ENCODE measurements around the gene ADSL. TPM values are rescaled to one million over a fixed set of nuclear protein-coding genes. Genes with fewer than 3 reads are reported as not detected.

The ADSL gene
- total and polyA plus RNA-seq, 2 donors (not counting 1 experiment from before 2014, with no cell fraction given): 61.0 to 63.8 TPM

DNA sequence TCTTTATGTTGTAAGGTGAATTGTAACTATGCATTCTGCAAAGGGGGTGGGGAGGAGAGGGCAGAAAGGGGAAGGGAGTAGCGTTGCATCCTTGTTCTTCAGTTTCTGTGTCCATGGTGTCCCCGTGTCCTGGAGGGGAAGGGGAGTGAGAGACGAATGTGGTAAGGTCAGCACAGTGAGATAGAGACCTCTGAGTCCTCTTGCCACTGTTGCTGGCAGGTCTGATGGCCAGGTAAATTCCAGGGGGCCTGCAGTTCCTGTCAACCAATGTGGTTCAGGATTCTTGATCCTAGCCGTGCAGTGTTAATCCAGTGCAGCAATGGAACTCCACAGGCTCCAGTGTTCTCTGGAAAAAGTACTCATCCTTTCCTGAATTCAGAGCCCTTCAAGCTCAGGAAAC, 14.6 kb upstream of the ADSL start:
- Histone ChIP-seq H3K27ac (ENCODE audit: low read length in 2 of 2) (no peak overlapping the region), H3K79me2 (ENCODE audit: control insufficient read depth, insufficient read depth, low read length) (no peaks in the 10 kb centered on the region), H3K9me3 (ENCODE audit: control extremely low read depth in 1 of 3, control insufficient read depth in 2 of 3, insufficient read depth in 1 of 3, low read length in 2 of 3) (no peaks in the 10 kb centered on the region), H3K9ac (ENCODE audit: low read length) (no peak overlapping the region), H3K4me2 (replicated peaks; ENCODE audit: low read depth, low read length, poor library complexity, severe bottlenecking) (no peak overlapping the region), H3K36me3 (replicated peaks in 1 of 2; ENCODE audit: control extremely low read depth in 1 of 2, control insufficient read depth in 1 of 2, extremely low read depth in 1 of 2, insufficient read depth in 2 of 2, low read length in 1 of 2) (peaks cover 0 to 35% of the 10 kb centered on the region in 2 experiments), H4K20me1 (ENCODE audit: control insufficient read depth, insufficient read depth, low read length, poor library complexity, severe bottlenecking) (no peaks in the 10 kb centered on the region), H3K4me1 (ENCODE audit: control insufficient read depth in 2 of 2, insufficient read depth in 2 of 2, low read length in 2 of 2) (peaks cover 21 to 22% of the 10 kb centered on the region in 2 donors), H2AFZ (ENCODE audit: insufficient read depth, low read depth, low read length, poor library complexity, severe bottlenecking) (no peak overlapping the region), H3K27me3 (replicated peaks in 1 of 4; ENCODE audit: control extremely low read depth in 1 of 4, control insufficient read depth in 3 of 4, insufficient read depth in 4 of 4, low read length in 3 of 4) (no peaks in the 10 kb centered on the region), H3K4me3 (ENCODE audit: control extremely low read depth in 1 of 5, extremely low read depth in 1 of 5, insufficient read depth in 1 of 5, low read depth in 2 of 5, low read length in 4 of 5) (no peak overlapping the region)
- Mint-ChIP-seq H3K9me3 (ENCODE audit: insufficient read depth) (no peaks in the 10 kb centered on the region), H3K27me3 (no peaks in the 10 kb centered on the region), H3K4me1 (peaks cover 29% of the 10 kb centered on the region), H3K27ac (peak overlapping the region; percentile 47), H3K4me3 (no peak overlapping the region)
- intact Hi-C loops (cut with micrococcal nuclease): no loop called here
- ChIA-PET POLR2A (no interaction called here), CTCF (no interaction called here)
- WGBS (ENCODE audit: insufficient coverage): 88% methylated on average over 4 of the region's 4 CpGs
- no peak for TF ChIP-seq EZH2 (IDR thresholded peaks at IDR 0.05; ENCODE audit: borderline replicate concordance, insufficient read depth, low read depth, low read length, poor library complexity, severe bottlenecking)
- TF ChIP-seq, protein P1, sequence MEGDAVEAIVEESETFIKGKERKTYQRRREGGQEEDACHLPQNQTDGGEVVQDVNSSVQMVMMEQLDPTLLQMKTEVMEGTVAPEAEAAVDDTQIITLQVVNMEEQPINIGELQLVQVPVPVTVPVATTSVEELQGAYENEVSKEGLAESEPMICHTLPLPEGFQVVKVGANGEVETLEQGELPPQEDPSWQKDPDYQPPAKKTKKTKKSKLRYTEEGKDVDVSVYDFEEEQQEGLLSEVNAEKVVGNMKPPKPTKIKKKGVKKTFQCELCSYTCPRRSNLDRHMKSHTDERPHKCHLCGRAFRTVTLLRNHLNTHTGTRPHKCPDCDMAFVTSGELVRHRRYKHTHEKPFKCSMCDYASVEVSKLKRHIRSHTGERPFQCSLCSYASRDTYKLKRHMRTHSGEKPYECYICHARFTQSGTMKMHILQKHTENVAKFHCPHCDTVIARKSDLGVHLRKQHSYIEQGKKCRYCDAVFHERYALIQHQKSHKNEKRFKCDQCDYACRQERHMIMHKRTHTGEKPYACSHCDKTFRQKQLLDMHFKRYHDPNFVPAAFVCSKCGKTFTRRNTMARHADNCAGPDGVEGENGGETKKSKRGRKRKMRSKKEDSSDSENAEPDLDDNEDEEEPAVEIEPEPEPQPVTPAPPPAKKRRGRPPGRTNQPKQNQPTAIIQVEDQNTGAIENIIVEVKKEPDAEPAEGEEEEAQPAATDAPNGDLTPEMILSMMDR (IDR thresholded peaks at IDR 0.05): no peak
- DNase-seq (no peak), ATAC-seq (ENCODE audit: low read depth) (no peak)

DNA sequence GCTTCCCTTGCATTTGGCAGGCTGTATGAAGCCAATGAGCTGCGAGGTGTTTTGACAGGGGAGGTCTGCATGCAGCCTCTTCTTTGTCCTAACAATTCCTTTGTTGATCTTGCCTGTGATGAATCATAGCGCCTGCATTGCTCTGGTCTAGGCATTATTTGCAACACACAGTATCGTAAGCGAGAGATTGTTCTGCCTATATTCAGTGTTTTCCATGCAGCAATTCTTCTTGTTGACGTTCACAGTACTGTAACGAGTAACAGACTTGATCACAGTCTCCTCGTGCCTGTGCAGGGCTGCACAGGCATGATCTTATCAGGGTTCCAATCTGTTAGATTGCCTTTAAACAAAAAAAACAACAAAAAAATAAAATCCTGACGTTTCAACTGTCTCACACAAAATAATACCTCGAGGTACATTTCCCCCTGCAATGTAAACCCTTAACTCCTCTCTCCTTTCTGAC, 13.9 kb upstream of the ADSL start:
- Histone ChIP-seq H4K20me1 (ENCODE audit: control insufficient read depth, insufficient read depth, low read length, poor library complexity, severe bottlenecking) (no peaks in the 10 kb centered on the region), H3K9me3 (ENCODE audit: control extremely low read depth in 1 of 3, control insufficient read depth in 2 of 3, insufficient read depth in 1 of 3, low read length in 2 of 3) (no peaks in the 10 kb centered on the region), H3K36me3 (replicated peaks in 1 of 2; ENCODE audit: control extremely low read depth in 1 of 2, control insufficient read depth in 1 of 2, extremely low read depth in 1 of 2, insufficient read depth in 2 of 2, low read length in 1 of 2) (peaks cover 1 to 29% of the 10 kb centered on the region in 2 experiments), H3K9ac (ENCODE audit: low read length) (no peak overlapping the region), H3K4me3 (ENCODE audit: control extremely low read depth in 1 of 5, extremely low read depth in 1 of 5, insufficient read depth in 1 of 5, low read depth in 2 of 5, low read length in 4 of 5) (no peak overlapping the region), H3K27me3 (replicated peaks in 1 of 4; ENCODE audit: control extremely low read depth in 1 of 4, control insufficient read depth in 3 of 4, insufficient read depth in 4 of 4, low read length in 3 of 4) (no peaks in the 10 kb centered on the region), H3K79me2 (ENCODE audit: control insufficient read depth, insufficient read depth, low read length) (no peaks in the 10 kb centered on the region), H2AFZ (ENCODE audit: insufficient read depth, low read depth, low read length, poor library complexity, severe bottlenecking) (no peak overlapping the region), H3K27ac (ENCODE audit: low read length in 2 of 2) (no peak overlapping the region), H3K4me1 (ENCODE audit: control insufficient read depth in 2 of 2, insufficient read depth in 2 of 2, low read length in 2 of 2) (peaks cover 22 to 26% of the 10 kb centered on the region in 2 donors), H3K4me2 (replicated peaks; ENCODE audit: low read depth, low read length, poor library complexity, severe bottlenecking) (no peak overlapping the region)
- Mint-ChIP-seq H3K4me3 (no peak overlapping the region), H3K27ac (no peak overlapping the region), H3K9me3 (ENCODE audit: insufficient read depth) (no peaks in the 10 kb centered on the region), H3K4me1 (peaks cover 33% of the 10 kb centered on the region), H3K27me3 (no peaks in the 10 kb centered on the region)
- intact Hi-C loops (cut with micrococcal nuclease): no loop called here
- ATAC-seq (ENCODE audit: low read depth): no peak
- 85% methylated on average over 7 of the region's 9 CpGs for WGBS (ENCODE audit: insufficient coverage)
- ChIA-PET POLR2A (no interaction called here), CTCF (no interaction called here)
- no peak for DNase-seq
- TF ChIP-seq, protein P1 (IDR thresholded peaks at IDR 0.05): no peak

Measured in B cell (primary cell).